Ureter (tissue), 1 donor: ENCODE data around the gene HJURP. TPM values are rescaled to one million over a fixed set of nuclear protein-coding genes. Genes with fewer than 3 reads are reported as not detected.

Experiments
- DNase-seq: peaks from one replicate; pipeline ENCODE4 v3.0.0-alpha.2; 2020; ENCODE audit warnings: low spot score
- total RNA-seq: library from RNA; stranded (reverse); gene quantifications from one replicate; pipeline ENCODE4 v1.2.4, GENCODE V29; 2023
- donor health status: DM: yes; HTN: yes; CAD: no.

HJURP gene
- total RNA-seq, 1 donor from 2014 or later = 0.31 TPM

- no peak for DNase-seq
Observed at GRCh38 chr2:233831011-233831721, 23.2 kb downstream of the HJURP start.

GRCh38 chr2:233830111-233830802 is 24.1 kb downstream of the HJURP start:
- no peak for DNase-seq

- DNase-seq = no peak
Observed at GRCh38 chr2:233829193-233830110, 24.9 kb downstream of the HJURP start.

GRCh38 chr2:233828546-233829192 is 25.7 kb downstream of the HJURP start:
- no peak for DNase-seq

GRCh38 chr2:233824373-233824772 is 30.0 kb downstream of the HJURP start:
- DNase-seq = no peak

GRCh38 chr2:233823731-233824121 is 30.6 kb downstream of the HJURP start:
- DNase-seq = no peak

- no peak for DNase-seq
Observed at GRCh38 chr2:233822781-233823730, 31.3 kb downstream of the HJURP start.

DNA sequence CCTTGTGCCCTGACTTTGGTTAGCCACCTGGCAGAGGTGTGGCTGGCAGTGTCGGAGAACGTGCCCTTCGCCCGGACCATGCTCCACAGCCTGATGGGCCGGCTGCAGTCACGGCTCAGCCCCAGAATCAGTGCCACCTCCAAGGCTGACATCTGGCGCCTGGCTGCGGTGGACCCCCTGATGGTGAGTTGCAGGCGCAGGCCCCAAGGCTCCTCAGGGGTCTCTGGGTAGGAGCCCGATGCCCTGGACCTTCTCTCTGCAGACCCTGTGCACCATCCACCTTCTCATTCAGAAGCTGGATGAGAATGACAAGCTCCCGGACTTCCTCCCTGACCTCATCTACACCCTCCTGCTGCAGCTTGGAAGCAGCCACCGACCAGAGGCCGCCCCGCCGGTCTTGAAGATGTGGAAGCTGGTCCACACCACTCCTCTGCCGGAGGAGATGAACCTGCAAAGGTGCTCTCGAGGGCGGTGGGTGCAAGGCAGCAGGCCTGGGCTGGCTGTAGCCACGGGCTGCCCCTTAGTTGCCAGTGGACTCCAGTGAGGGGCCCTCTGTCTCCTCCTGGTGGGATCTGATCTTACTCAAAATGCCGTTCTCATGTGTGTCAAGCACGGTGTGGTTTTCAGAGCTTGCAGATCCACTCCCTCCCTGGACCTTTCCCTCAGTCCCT is 32.1 kb downstream of the HJURP start:
- no peak for DNase-seq

- DNase-seq = no peak
Observed at GRCh38 chr2:233821709-233822100, 32.6 kb downstream of the HJURP start.

GRCh38 chr2:233821196-233821595 is 33.1 kb downstream of the HJURP start:
- DNase-seq = no peak

GRCh38 chr2:233820774-233821105 is 33.6 kb downstream of the HJURP start:
- no peak for DNase-seq

DNA sequence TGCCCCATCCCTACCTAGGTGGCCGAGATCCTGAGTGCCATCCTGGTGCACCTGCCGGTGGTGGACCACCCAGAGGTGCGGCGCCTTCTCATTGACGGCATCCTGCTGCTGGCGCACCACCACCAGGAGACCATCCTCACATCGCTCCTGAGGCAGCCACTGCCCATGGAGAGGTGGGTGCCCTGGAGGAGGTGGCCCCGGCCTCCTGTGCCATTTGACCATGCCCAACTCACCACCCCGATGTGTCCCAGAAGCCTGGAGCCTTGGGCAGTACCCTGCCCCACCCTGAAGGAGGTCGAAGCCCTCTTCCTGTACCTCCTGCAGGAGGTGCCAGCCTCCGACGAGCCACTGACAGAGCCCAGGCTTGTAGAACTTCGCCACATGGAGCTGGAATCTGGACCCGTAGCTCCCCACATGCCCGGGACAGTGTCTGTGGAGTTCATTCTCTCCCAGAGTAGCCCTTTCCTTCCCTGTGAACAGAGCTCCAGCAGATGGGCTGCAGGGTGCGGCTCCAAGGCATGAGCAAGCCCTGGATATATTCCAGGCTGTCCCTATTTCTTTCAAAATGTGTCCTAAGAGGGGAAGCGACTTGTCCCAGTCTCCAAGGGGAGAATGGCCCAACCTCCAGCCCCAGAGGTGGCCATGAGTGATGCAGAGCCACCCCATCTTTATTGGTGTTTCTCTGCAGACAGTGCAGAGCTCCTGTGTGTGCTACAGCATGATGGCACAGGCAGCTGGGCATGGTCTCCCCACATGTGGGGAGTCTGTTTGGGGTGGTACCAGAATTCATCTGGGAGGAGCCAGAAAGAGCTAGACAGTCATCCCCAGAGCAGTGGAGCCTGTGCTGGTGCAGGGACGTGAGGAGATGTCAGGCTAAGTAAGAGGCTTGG is 34.2 kb downstream of the HJURP start:
- no peak for DNase-seq

DNA sequence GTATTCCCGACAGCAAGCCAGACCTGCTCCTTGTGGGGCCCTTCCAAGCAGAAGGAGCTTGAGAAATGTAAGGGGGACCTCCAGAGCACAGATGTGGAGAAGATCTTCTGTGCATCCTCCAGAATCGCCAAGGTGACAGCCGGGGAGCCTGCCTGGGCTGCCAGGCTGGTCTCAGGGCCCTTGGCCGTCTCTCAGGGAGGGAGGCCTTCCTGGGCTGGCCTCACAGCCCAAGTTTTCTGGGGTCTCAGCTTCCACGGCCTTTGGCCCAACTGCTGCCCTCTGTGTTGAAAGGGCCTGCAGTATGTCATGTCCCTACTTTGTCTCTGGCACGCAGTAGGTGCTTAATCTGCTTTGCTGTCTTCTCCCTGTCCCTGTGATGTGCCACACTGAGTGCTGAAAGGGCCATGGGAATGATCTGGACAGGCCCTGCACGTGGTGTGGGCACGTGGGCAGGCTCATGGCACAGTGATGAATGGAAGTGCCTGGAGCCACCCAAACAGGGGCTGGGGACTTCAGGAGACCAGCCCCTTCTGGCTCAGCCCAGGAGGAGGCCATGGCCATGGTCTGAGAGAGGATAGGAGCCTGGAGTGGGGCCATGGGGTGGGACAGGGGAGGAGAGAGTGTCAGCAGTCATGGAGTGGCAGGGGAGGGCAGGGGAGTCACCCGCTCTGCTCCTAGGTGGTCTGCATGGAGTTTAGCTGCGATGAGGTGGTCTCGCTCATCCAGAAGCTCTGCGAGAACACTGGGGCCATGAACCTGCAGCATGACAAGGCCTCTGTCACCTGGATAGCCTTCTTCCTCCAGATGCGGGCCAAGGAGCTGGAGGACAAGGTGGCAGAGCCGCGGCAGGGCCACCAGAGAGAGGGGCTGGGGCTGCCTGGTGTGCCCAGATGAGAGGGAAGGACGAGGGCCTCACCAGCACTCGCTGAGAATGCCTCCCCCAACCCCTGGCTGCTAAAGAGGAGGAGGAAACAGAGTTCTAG is 35.4 kb downstream of the HJURP start:
- no peak for DNase-seq

GRCh38 chr2:233817995-233818638 is 36.2 kb downstream of the HJURP start:
- DNase-seq = no peak

DNA sequence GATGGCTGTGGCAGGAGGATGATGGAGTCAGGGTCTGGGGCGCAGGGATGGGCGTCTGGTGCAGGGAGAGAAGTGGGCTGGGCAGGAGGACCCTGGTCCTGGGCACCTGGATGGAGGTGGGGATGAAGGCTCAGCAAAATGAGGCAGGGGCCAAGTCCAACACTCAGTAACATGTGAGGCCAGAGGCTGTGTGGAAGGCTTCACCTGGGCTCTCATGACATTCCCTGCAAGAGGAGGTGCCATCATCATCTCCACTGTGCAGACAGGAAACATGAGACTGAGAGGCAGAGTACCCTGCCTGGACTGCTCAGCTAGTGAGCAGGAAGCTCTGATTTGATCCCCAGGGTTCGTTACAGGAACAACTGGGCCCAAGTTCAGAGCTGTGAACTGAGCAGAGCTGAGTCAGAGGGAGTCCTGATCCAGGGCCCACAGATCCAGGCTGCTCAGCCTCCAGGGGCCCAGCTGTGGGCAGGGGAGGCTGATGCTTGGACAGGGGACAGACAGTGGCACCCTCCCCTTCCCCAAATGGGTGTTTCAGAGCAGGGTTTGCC is 36.9 kb downstream of the HJURP start:
- no peak for DNase-seq

- DNase-seq = no peak
Observed at GRCh38 chr2:233816771-233817170, 37.6 kb downstream of the HJURP start.

DNA sequence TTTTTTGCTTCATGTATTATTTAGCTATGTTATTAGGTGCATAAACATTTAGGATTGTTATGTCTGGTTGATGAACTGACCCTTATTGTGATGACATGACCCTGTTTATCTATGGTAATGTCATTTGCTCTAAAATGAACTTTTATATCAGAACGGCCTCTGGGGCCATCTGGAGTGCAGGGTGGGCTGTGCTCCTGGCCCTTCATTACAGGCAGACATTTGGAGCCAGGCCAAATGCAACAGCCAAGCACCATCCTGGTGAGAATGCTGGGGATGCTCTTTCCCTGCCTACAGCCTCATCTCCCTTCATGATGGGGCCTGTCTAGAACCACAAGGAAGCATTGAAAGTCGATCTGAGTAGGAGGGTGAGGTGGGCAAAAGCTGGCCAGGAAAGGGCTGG is 38.0 kb downstream of the HJURP start:
- DNase-seq = no peak
